IMR-90 (cell line): Measurements from ENCODE around the gene FRMD5. TPM values are rescaled to one million over a fixed set of nuclear protein-coding genes. Genes with fewer than 3 reads are reported as not detected.

Experiments
- ATAC-seq: fragments of 200-7000 bp; cut with Tn5 transposase; 2 replicates; pipeline ENCODE4 v1.9.1; 2020; ENCODE audit warnings: low read depth, mild to moderate bottlenecking, moderate library complexity
- BruUV-seq: library from RNA; stranded (reverse); fragments of 400-500 nt; replicated peaks from 2 replicates; lab custom pipeline; 2021; lab: Mats Ljungman, UMichigan
- CTCF ChIA-PET: fragments of 300-600 bp; formaldehyde crosslinking; extraction: SDS; loops from one replicate; lab custom pipeline; 2021; ENCODE audit warnings: antibody characterized with exemption; lab: Yijun Ruan, JAX
- POLR2A ChIA-PET: fragments of 300-600 bp; sonication (Branson Sonifier 250); formaldehyde crosslinking; loops from one replicate; lab custom pipeline; 2022; ENCODE audit warnings: antibody characterized with exemption; ENCODE audit not compliant: unreplicated experiment; lab: Charles Lee
- DNase-seq: peaks from one replicate; pipeline ENCODE4 v3.0.0; 2013
- H2AFZ ChIP-seq: replicated peaks from 2 replicates; pipeline ENCODE3; 2013; ENCODE audit warnings: low read length, mild to moderate bottlenecking; ENCODE audit not compliant: poor library complexity
- H2AK5ac ChIP-seq: 2 replicates; pipeline ENCODE4 v1.6.1; 2013; ENCODE audit warnings: low read depth, low read length, inconsistent platforms
- H2AK9ac ChIP-seq: replicated peaks from 2 replicates; pipeline ENCODE3; 2013; ENCODE audit warnings: mild to moderate bottlenecking, low read depth, low read length, moderate library complexity; ENCODE audit not compliant: poor library complexity
- H2BK120ac ChIP-seq: 2 replicates; pipeline ENCODE4 v1.6.1; 2013; ENCODE audit warnings: low read depth, low read length, inconsistent platforms
- H2BK15ac ChIP-seq: 3 replicates; pipeline ENCODE4 v1.6.1; 2013; ENCODE audit warnings: low read depth, low read length, inconsistent platforms
- H2BK20ac ChIP-seq: 2 replicates; pipeline ENCODE4 v1.6.1; 2013; ENCODE audit warnings: low read depth, mild to moderate bottlenecking, inconsistent platforms, low read length, moderate library complexity
- H2BK5ac ChIP-seq: 2 replicates; pipeline ENCODE4 v1.6.1; 2013; ENCODE audit warnings: mild to moderate bottlenecking, low read depth, low read length, inconsistent platforms; ENCODE audit not compliant: poor library complexity, severe bottlenecking
- H3K14ac ChIP-seq: replicated peaks from 2 replicates; pipeline ENCODE4 v1.6.1; 2013; ENCODE audit warnings: low read depth, low read length, inconsistent platforms
- H3K18ac ChIP-seq: 2 replicates; pipeline ENCODE4 v1.6.1; 2013; ENCODE audit warnings: low read depth, low read length, control low read depth
- H3K23ac ChIP-seq: 2 replicates; pipeline ENCODE4 v1.6.1; 2013; ENCODE audit warnings: low read depth, low read length, inconsistent platforms
- H3K27ac ChIP-seq: 2 replicates; pipeline ENCODE4 v1.5.1; 2013; ENCODE audit warnings: mild to moderate bottlenecking, control low read depth, low read length; ENCODE audit not compliant: insufficient read depth
- H3K27me3 ChIP-seq: 2 replicates; pipeline ENCODE4 v1.6.1; 2013; ENCODE audit warnings: low read length; ENCODE audit not compliant: control insufficient read depth, insufficient read depth
- H3K36me3 ChIP-seq: 2 replicates; pipeline ENCODE4 v1.6.1; 2013; ENCODE audit warnings: low read length, mixed read lengths; ENCODE audit not compliant: control insufficient read depth, insufficient read depth
- H3K4ac ChIP-seq: 2 replicates; pipeline ENCODE4 v1.6.1; 2013; ENCODE audit warnings: low read depth, low read length, inconsistent platforms
- H3K4me1 ChIP-seq: 2 replicates; pipeline ENCODE4 v1.6.1; 2013; ENCODE audit warnings: low read length, mixed read lengths; ENCODE audit not compliant: control insufficient read depth, insufficient read depth
- H3K4me2 ChIP-seq: 2 replicates; pipeline ENCODE4 v1.6.1; 2013; ENCODE audit warnings: low read depth, mild to moderate bottlenecking, control low read depth, low read length, moderate library complexity
- H3K4me3 ChIP-seq: 2 replicates; pipeline ENCODE4 v1.5.1; 2013; ENCODE audit warnings: low read depth, mild to moderate bottlenecking, control low read depth, low read length, moderate library complexity; ENCODE audit not compliant: insufficient read depth
- H3K56ac ChIP-seq: 2 replicates; pipeline ENCODE4 v1.6.1; 2013; ENCODE audit warnings: low read length, inconsistent platforms; ENCODE audit not compliant: insufficient read depth; ENCODE audit errors: extremely low read depth
- H3K79me1 ChIP-seq, 2 experiments: 2 replicates each; pipeline ENCODE4 v1.6.1; 2013; ENCODE audit warnings: low read length in 2 of 2, inconsistent platforms in 1 of 2, low read depth in 1 of 2
- H3K9ac ChIP-seq: 2 replicates; pipeline ENCODE4 v1.6.1; 2013; ENCODE audit warnings: low read depth, low read length, control low read depth
- H3K9me1 ChIP-seq: 2 replicates; pipeline ENCODE4 v1.6.1; 2013; ENCODE audit warnings: low read length, inconsistent platforms; ENCODE audit not compliant: insufficient read depth
- H3K9me3 ChIP-seq: 2 replicates; pipeline ENCODE4 v1.6.1; 2013; ENCODE audit warnings: low read length; ENCODE audit not compliant: control insufficient read depth, insufficient read depth
- H4K20me1 ChIP-seq: 2 replicates; pipeline ENCODE4 v1.6.1; 2013; ENCODE audit warnings: low read length, inconsistent platforms; ENCODE audit not compliant: insufficient read depth
- H4K5ac ChIP-seq: 2 replicates; pipeline ENCODE4 v1.6.1; 2013; ENCODE audit warnings: mild to moderate bottlenecking, low read depth, low read length, control low read depth
- H4K8ac ChIP-seq, 2 experiments: 2 replicates each; pipeline ENCODE4 v1.6.1; 2013; ENCODE audit warnings: low read depth in 2 of 2, low read length in 2 of 2, control low read depth in 1 of 2, inconsistent platforms in 1 of 2
- H4K91ac ChIP-seq: 2 replicates; pipeline ENCODE4 v1.6.1; 2013; ENCODE audit warnings: low read depth, low read length, inconsistent platforms; ENCODE audit not compliant: insufficient read depth
- BHLHE40 ChIP-seq: fragments of 150-350 bp; IDR thresholded peaks from 2 replicates; pipeline ENCODE4 v1.6.1; 2016; ENCODE audit warnings: mild to moderate bottlenecking, low read depth, low read length
- MAFK ChIP-seq: IDR thresholded peaks from 2 replicates; pipeline ENCODE4 v1.6.1; 2012; ENCODE audit warnings: low read depth, low read length, improper control_type of control experiment
- WGBS, 2 experiments: methylation state at CpG; one replicate each; pipeline versions ENCODE4 v1.1.5 to v1.1.7; 2013; ENCODE audit warnings: missing lambda C conversion rate in 2 of 2; ENCODE audit not compliant: insufficient read length in 1 of 2; ENCODE audit errors: extremely low coverage in 2 of 2; 5-methylcytosine and 5-hydroxymethylcytosine counted together
- dilution Hi-C: fragments of 300-500 bp; cut with HindIII; formaldehyde crosslinking; loops from one replicate; pipeline ENCODE4 v1.14.3; 2018; ENCODE audit warnings: low sequenced_read_pairs; ENCODE audit not compliant: unreplicated experiment
- in situ Hi-C: fragments of 300-500 bp; cut with MboI; formaldehyde crosslinking; loops from 3 replicates; pipeline ENCODE4 v1.14.3; 2019; ENCODE audit warnings: low sequenced_read_pairs, inconsistent platforms, mixed read lengths
- intact Hi-C: fragments of 100-400 bp; cut with micrococcal nuclease; formaldehyde crosslinking; loops from 2 replicates; pipeline ENCODE4 v1.10.0; 2022
- polyA plus RNA-seq, 3 experiments: library from polyadenylated mRNA; depleted of rRNA; stranded (reverse); fragments of >200 nt; gene quantifications; 2 replicates each; pipeline ENCODE4 v1.2.3, GENCODE V29; 2012; ENCODE audit warnings: low replicate concordance in 1 of 3
- total RNA-seq: library from RNA; depleted of rRNA; stranded (reverse); fragments of >200 nt; gene quantifications from 2 replicates; pipeline ENCODE4 v1.2.3, GENCODE V29; 2012

The FRMD5 gene
- total and polyA plus RNA-seq, 2 of the 4 experiments (the other 2 are of a cell fraction): 4.1 to 5.4 TPM

DNA sequence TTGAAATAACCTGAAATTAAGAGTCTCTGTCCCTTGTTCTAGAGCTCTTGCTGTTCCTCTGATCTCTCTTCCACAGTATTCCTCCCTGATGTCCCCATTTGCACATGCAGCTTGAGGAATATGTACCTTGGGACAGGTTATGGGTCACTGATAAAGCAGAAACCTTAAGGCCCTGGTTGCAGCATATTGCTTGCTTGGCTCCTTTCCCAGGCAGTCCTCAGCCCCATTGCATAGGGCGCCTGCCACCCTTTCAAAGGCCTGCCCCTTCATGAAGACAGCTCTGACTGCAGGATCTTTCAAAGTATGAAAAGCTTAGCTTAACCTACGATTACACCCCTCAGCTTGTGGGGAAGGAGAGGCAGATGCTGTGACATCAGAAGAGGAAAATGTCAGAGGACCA lies 316.6 kb downstream of the FRMD5 start:
- CTCF ChIA-PET: no interaction called here
- DNase-seq: no peak
- no peaks in the 10 kb centered on the region; the same call in 1 of the 2 replicates for H3K9me1 ChIP-seq
- no peak overlapping the region for H3K23ac ChIP-seq
- no CpG with 5 or more reads among the region's 2 CpGs for WGBS, 2 experiments
- TF ChIP-seq MAFK: no peak
- no peak for TF ChIP-seq BHLHE40
- no peak overlapping the region for H3K4me2 ChIP-seq
- no peak overlapping the region for H2AK9ac ChIP-seq
- H4K5ac ChIP-seq: no peak overlapping the region
- H2BK20ac ChIP-seq: no peak overlapping the region
- no peaks in the 10 kb centered on the region for H3K4me1 ChIP-seq
- dilution Hi-C loops: no loop called here
- H3K27ac ChIP-seq: no peak overlapping the region
- POLR2A ChIA-PET: no interaction called here
- no peak overlapping the region for H3K56ac ChIP-seq
- intact Hi-C loops: loop anchor here (10.0 kb wide), 1 partner anchor 656 kb away; the partner anchor contains the start of gene EIF3J
- no peak overlapping the region for H2BK15ac ChIP-seq
- no peak overlapping the region for H3K4me3 ChIP-seq
- no peak overlapping the region for H2AFZ ChIP-seq
- H4K20me1 ChIP-seq: no peaks in the 10 kb centered on the region; the same call in 1 of the 2 replicates
- H2BK5ac ChIP-seq: no peak overlapping the region
- H3K36me3 ChIP-seq: peaks cover 5% of the 10 kb centered on the region; the same call in 1 of the 2 replicates
- no peaks in the 10 kb centered on the region for H3K27me3 ChIP-seq
- no peaks in the 10 kb centered on the region for H3K9me3 ChIP-seq
- no peak overlapping the region for H3K14ac ChIP-seq
- H2BK120ac ChIP-seq: no peak overlapping the region
- H3K9ac ChIP-seq: no peak overlapping the region
- in situ Hi-C loops: loop anchor here (10.0 kb wide), 1 partner anchor 626 kb away; no protein-coding TSS in a partner anchor
- H3K18ac ChIP-seq: no peak overlapping the region
- BruUV-seq: no TSS peak
- H2AK5ac ChIP-seq: no peak overlapping the region
- H4K8ac ChIP-seq: no peak overlapping the region
- H3K4ac ChIP-seq: no peak overlapping the region
- H4K91ac ChIP-seq: no peak overlapping the region
- H3K79me1 ChIP-seq: 0 out of 4 replicates have a peak, but pooled peaks cover 0 to 3% of the 10 kb centered on the region in 2 experiments
- no peak for ATAC-seq
